IPS-15b (cell line): ENCODE measurements around the gene ARHGEF11.

ENCODE experiments used
- H3K27me3 ChIP-seq: one replicate; pipeline ENCODE4 v1.6.1; 2013; ENCODE audit warnings: low read length; ENCODE audit not compliant: control insufficient read depth, insufficient read depth
- H3K36me3 ChIP-seq: one replicate; pipeline ENCODE4 v1.6.1; 2013; ENCODE audit warnings: low read length; ENCODE audit not compliant: control insufficient read depth, insufficient read depth
- H3K4me1 ChIP-seq: one replicate; pipeline ENCODE4 v1.6.1; 2013; ENCODE audit warnings: mild to moderate bottlenecking, low read length; ENCODE audit not compliant: control insufficient read depth, insufficient read depth
- H3K4me3 ChIP-seq: one replicate; pipeline ENCODE4 v1.5.1; 2013; ENCODE audit warnings: low read depth, low read length
- H3K9ac ChIP-seq: one replicate; pipeline ENCODE4 v1.6.1; 2013; ENCODE audit warnings: low read depth, mild to moderate bottlenecking, low read length
- H3K9me3 ChIP-seq: one replicate; pipeline ENCODE4 v1.6.1; 2013; ENCODE audit warnings: mild to moderate bottlenecking, low read length; ENCODE audit not compliant: control insufficient read depth, insufficient read depth

ARHGEF11 gene

GRCh38 chr1:157044326-157044725 is 1.2 kb downstream of the ARHGEF11 start:
- Histone ChIP-seq H3K4me1 (peaks cover 24% of the 10 kb centered on the region), H3K9me3 (no peaks in the 10 kb centered on the region), H3K27me3 (no peaks in the 10 kb centered on the region), H3K4me3 (peak overlapping the region; percentile 89), H3K9ac (peak overlapping the region; percentile 28), H3K36me3 (no peaks in the 10 kb centered on the region)

DNA sequence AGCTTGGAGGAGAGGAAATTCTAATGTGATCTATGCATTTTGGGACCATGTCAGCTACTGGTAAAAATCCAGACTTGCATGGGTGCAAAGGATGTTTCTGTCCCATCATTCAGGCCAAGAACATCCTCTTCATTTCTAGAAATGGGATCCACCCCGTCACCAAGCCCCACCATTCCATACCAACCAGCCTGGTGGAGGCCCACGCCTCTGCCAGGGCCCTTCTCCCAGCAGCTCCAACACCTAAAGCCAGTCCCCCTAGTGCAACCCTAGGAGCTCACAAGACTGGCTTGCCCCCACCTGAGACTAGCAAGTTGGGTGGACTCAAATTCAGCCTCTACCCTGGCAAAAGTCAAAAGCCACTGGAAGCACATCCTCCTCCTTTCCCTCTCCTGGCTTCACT is 1.9 kb downstream of the ARHGEF11 start:
- no peaks in the 10 kb centered on the region for H3K9me3 ChIP-seq
- peaks cover 24% of the 10 kb centered on the region for H3K4me1 ChIP-seq
- H3K4me3 ChIP-seq: peak overlapping the region; percentile 89
- no peaks in the 10 kb centered on the region for H3K27me3 ChIP-seq
- H3K36me3 ChIP-seq: no peaks in the 10 kb centered on the region
- peak overlapping the region; percentile 29 for H3K9ac ChIP-seq

DNA sequence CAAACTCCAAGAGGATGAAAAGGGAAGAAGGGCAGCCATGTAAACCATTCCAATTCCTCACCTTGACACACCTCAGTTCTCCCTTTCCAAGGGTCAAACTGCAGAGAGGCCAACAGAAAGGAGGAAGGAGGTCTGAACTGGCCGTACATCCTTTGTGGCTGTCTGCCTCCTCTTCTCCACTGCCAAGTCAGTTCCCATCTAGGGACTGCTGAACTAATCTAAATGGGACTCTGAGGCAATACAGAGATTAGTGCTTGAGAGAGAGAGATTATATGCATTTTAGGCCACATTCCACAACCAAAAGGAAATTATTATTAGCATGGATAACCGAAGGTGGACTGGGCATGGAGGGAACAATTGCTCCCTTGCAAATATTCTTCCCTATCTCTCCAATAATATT is 2.7 kb downstream of the ARHGEF11 start:
- Histone ChIP-seq H3K4me3 (peak overlapping the region; percentile 89), H3K9me3 (no peaks in the 10 kb centered on the region), H3K36me3 (no peaks in the 10 kb centered on the region), H3K27me3 (no peaks in the 10 kb centered on the region), H3K9ac (no peak overlapping the region), H3K4me1 (peaks cover 24% of the 10 kb centered on the region)

DNA sequence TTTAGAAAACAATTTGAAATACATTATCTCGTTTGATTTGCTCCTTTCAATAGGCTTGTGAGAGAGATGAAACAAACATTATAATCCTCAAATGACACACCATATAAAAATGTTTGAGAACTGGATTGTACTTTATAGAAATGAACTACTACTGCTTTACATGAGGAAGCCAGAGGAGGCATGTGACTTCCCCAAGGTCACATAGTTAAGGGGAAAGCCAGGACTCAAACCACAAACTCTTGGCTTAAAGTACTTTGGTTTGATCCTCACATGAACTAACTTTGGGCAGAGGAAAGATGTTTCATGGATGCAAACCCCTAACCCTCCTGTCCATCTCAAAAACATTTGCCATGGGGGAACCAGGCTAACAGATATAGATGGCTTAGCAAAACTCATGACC is 4.7 kb downstream of the ARHGEF11 start:
- H3K4me3 ChIP-seq: no peak overlapping the region
- H3K27me3 ChIP-seq: no peaks in the 10 kb centered on the region
- peaks cover 21% of the 10 kb centered on the region for H3K4me1 ChIP-seq
- H3K9ac ChIP-seq: no peak overlapping the region
- H3K9me3 ChIP-seq: no peaks in the 10 kb centered on the region
- H3K36me3 ChIP-seq: no peaks in the 10 kb centered on the region

- Histone ChIP-seq H3K36me3 (no peaks in the 10 kb centered on the region), H3K27me3 (no peaks in the 10 kb centered on the region), H3K4me3 (no peak overlapping the region), H3K9me3 (no peaks in the 10 kb centered on the region), H3K4me1 (peaks cover 8% of the 10 kb centered on the region), H3K9ac (no peak overlapping the region)
These were observed 10.4 kb downstream of the ARHGEF11 start for GRCh38 chr1:157035121-157035520.

- no peaks in the 10 kb centered on the region for H3K27me3 ChIP-seq
- peaks cover 8% of the 10 kb centered on the region for H3K4me1 ChIP-seq
- no peaks in the 10 kb centered on the region for H3K9me3 ChIP-seq
- no peak overlapping the region for H3K4me3 ChIP-seq
- no peaks in the 10 kb centered on the region for H3K36me3 ChIP-seq
- H3K9ac ChIP-seq: no peak overlapping the region
These were observed 11.3 kb downstream of the ARHGEF11 start for GRCh38 chr1:157034137-157034800.

DNA sequence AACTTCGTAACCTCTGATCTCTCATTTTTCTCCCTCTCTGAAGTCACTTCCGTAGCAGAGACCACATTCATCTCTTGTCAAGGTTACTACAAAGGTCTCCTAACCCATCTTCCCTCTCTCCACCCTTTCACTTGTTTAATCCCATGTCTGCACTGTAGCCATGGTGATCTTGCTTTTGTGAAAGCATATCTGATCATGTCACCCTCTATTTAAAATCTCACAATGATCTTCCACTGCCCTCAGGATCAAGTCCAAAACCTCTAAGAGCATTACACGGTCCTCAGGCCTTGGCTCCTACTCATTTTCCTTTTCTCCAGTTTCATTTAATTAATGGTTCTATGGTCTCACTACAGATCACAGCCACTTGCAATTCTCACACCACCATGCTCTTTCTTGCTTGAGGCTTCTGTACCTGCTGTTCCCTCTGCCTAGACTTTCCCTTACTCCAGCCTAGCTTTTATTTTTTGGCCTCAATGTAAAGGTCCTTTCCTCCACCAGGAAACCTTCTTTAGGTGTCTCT is 12.1 kb downstream of the ARHGEF11 start:
- no peaks in the 10 kb centered on the region for H3K27me3 ChIP-seq
- no peak overlapping the region for H3K4me3 ChIP-seq
- H3K36me3 ChIP-seq: no peaks in the 10 kb centered on the region
- H3K9me3 ChIP-seq: no peaks in the 10 kb centered on the region
- no peak overlapping the region for H3K9ac ChIP-seq
- H3K4me1 ChIP-seq: peaks cover 8% of the 10 kb centered on the region

DNA sequence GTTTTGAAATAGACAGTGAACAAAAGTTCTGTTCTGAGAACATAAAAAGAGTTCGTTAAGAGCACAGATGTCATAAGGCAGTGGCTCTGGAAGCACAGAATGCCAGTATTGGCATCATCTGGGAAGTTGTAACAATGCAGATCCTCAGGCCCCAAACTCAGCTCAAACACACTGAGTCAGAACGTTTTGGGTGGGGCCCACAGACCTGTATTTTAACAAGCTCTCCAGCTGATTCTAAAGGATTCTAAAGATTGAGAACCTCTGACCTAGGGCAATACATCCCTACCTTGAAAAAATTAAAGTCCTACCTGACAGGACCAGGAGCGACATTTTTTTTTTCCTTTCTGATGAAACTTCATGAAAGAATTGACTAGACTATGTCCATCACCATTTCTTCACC is 13.2 kb downstream of the ARHGEF11 start:
- no peaks in the 10 kb centered on the region for H3K9me3 ChIP-seq
- no peaks in the 10 kb centered on the region for H3K27me3 ChIP-seq
- H3K4me3 ChIP-seq: no peak overlapping the region
- no peak overlapping the region for H3K9ac ChIP-seq
- H3K4me1 ChIP-seq: peaks cover 8% of the 10 kb centered on the region
- no peaks in the 10 kb centered on the region for H3K36me3 ChIP-seq

DNA sequence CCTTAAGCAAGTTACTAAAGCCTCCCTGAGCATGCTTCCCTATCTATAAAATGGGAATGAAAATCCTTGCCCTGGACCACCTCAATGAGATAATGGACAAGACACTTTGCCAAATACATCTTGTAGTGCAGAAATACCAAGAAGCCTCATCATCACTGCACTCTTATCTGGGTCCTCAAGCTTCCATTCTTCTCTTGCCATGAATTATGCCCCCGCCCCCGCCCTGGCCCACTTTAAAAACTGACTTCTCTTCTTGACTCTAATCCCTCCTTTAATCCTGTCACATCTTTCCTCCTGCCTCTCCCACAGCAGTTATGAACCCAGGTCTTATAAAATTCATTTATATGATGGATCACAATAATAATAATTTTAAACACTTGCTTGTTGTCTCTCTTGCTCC is 14.8 kb downstream of the ARHGEF11 start:
- no peak overlapping the region for H3K9ac ChIP-seq
- H3K9me3 ChIP-seq: no peaks in the 10 kb centered on the region
- H3K27me3 ChIP-seq: no peaks in the 10 kb centered on the region
- H3K4me3 ChIP-seq: no peak overlapping the region
- peaks cover 8% of the 10 kb centered on the region for H3K4me1 ChIP-seq
- no peaks in the 10 kb centered on the region for H3K36me3 ChIP-seq

DNA sequence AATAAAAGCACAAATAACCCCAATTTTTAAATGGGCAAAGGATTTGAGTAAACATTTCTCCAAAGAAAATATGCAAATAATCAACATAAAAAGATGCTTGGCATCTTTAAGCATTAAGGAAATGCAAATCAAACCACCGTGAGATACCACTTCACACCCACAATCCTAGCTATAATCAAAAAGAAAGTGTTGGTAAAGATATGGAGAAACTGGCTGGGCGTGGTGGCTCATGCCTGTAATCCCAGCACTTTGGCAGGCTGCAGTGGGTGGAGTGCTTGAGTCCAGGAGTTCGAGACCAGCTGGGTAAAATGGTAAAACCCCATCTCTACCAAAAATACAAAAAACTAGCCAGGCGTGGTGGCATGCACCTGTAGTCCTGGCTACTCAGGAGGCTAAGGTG is 16.9 kb downstream of the ARHGEF11 start:
- H3K9me3 ChIP-seq: no peaks in the 10 kb centered on the region
- peaks cover under 1% of the 10 kb centered on the region for H3K4me1 ChIP-seq
- no peak overlapping the region for H3K9ac ChIP-seq
- H3K27me3 ChIP-seq: no peaks in the 10 kb centered on the region
- H3K4me3 ChIP-seq: no peak overlapping the region
- no peaks in the 10 kb centered on the region for H3K36me3 ChIP-seq

DNA sequence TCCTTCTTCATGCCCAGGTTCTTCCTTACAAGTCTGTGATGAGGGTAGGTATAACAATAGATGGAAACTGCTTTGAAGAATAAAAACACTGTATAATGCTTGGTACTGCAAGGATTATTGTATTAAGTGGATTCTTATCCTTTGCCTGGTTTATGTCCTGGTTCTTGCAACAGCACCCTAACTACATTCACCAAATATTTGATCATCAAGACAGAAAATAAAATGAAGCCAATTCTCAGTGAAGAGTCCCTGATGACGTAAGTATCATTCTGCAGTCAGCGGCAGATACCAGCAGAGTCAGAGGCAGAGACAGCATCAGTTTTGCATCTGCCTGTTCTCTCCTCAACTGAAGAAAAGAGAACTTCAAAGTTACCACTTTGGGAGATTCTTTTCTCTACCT is 19.7 kb downstream of the ARHGEF11 start:
- Histone ChIP-seq H3K4me3 (no peak overlapping the region), H3K36me3 (no peaks in the 10 kb centered on the region), H3K9me3 (no peaks in the 10 kb centered on the region), H3K27me3 (no peaks in the 10 kb centered on the region), H3K9ac (no peak overlapping the region), H3K4me1 (no peaks in the 10 kb centered on the region)

GRCh38 chr1:157025385-157025784 is 20.2 kb downstream of the ARHGEF11 start:
- Histone ChIP-seq H3K4me3 (no peak overlapping the region), H3K9me3 (no peaks in the 10 kb centered on the region), H3K27me3 (no peaks in the 10 kb centered on the region), H3K9ac (no peak overlapping the region), H3K36me3 (no peaks in the 10 kb centered on the region), H3K4me1 (no peaks in the 10 kb centered on the region)
